ENCODE results near the gene CRYL1. TPM values are rescaled to one million over a fixed set of nuclear protein-coding genes. Genes with fewer than 3 reads are reported as not detected.

CRYL1 gene
- total and polyA plus RNA-seq, 2 of the 13 experiments (the other 11 are each of a cell fraction or from before 2014, with no cell fraction given): 57.2 to 115 TPM

- TF ChIP-seq TAF15 (IDR thresholded peaks at IDR 0.05; ENCODE audit: low read depth, low read length, poor library complexity, severe bottlenecking): no peak
- TF ChIP-seq HNF4A (CRISPR knock-in tag; IDR thresholded peaks at IDR 0.05): 0 out of 2 replicates have a peak, but pooled peaks have one; percentile 5
- TF ChIP-seq EEA1 (CRISPR knock-in tag; IDR thresholded peaks at IDR 0.05; ENCODE audit: borderline replicate concordance): no peak
- no peak for TF ChIP-seq ZBTB33 (CRISPR knock-in tag; IDR thresholded peaks at IDR 0.05)
- no peak for TF ChIP-seq PRDM15 (CRISPR knock-in tag; IDR thresholded peaks at IDR 0.05)
- TF ChIP-seq ZBED4 (CRISPR knock-in tag; IDR thresholded peaks at IDR 0.05; ENCODE audit: borderline replicate concordance): peak; percentile 59; the same call in 1 of the 2 replicates
- TF ChIP-seq ZBTB7B (CRISPR knock-in tag; IDR thresholded peaks at IDR 0.05): peak; percentile 63
- TF ChIP-seq PAF1 (CRISPR knock-in tag; IDR thresholded peaks at IDR 0.05): no peak
- TF ChIP-seq NR2C2 (CRISPR knock-in tag; IDR thresholded peaks at IDR 0.05; ENCODE audit: borderline replicate concordance): peak; percentile 35
- TF ChIP-seq ZMYM2 (CRISPR knock-in tag; IDR thresholded peaks at IDR 0.05): no peak
- TF ChIP-seq ZNF12 (CRISPR knock-in tag; IDR thresholded peaks at IDR 0.05): no peak
- TF ChIP-seq BRD4 (CRISPR knock-in tag; IDR thresholded peaks at IDR 0.05): peak; percentile 1; the same call in 1 of the 2 replicates
- TF ChIP-seq ZSCAN21 (CRISPR knock-in tag; IDR thresholded peaks at IDR 0.05; ENCODE audit: borderline replicate concordance): peak; percentile 79
- 0 out of 2 replicates have a peak, but pooled peaks have one; percentile 28 for TF ChIP-seq STAT6 (CRISPR knock-in tag; IDR thresholded peaks at IDR 0.05; ENCODE audit: borderline replicate concordance)
- TF ChIP-seq ZFP36 (IDR thresholded peaks at IDR 0.05; ENCODE audit: borderline replicate concordance, low read depth, low read length, partially characterized antibody): no peak
Measured at GRCh38 chr13:20566898-20567874, 41.5 kb upstream of the CRYL1 start, which contains the start of gene IFT88 (continued).

Data from HepG2 (cell line).